Suppressor macrophage (primary cell): ENCODE measurements around the gene CA9.
A peak's percentile ranks its signal among the peaks of the same experiment; 100 is the strongest.
"Not testable (repeated sequence)": the region's sequence is repeated elsewhere in the genome, so short reads cannot be mapped to it uniquely, and the experiment has no call there.

Experiments used
- DNase-seq, 4 experiments: peaks; one replicate each; pipeline ENCODE4 v3.0.0-alpha.2; 2020 to 2022
- total RNA-seq, 17 experiments: gene quantifications; one replicate each; lab custom pipeline; 2026; ENCODE audit warnings: mixed read lengths in 6 of 17, inconsistent platforms in 3 of 17; lab: John Stamatoyannopoulos, UW

The CA9 gene
- 0 to 1.2 (median 0) reads per million in 17 experiments for total RNA-seq

GRCh38 chr9:35673132-35674024, at the start of gene CA9:
Gene CA9, plus strand, starts transcription at chr9:35673928. Its CDS starts 32 bp downstream, at chr9:35673960.
- no peak for DNase-seq

- DNase-seq: no peak
These were observed 46.2 kb upstream of the CA9 start for GRCh38 chr9:35627575-35627974.

- peak in 3 of 4 experiments; percentile 49 to 59 (median 56) for DNase-seq
These were observed 45.2 kb upstream of the CA9 start for GRCh38 chr9:35628389-35628991.

- DNase-seq: no peak
These were observed 44.1 kb upstream of the CA9 start for GRCh38 chr9:35629597-35629996.

GRCh38 chr9:35635730-35636129, 38.0 kb upstream of the CA9 start:
- DNase-seq: peak in 2 of 4 experiments; percentile 20 to 36

- DNase-seq: peak in 3 of 4 experiments; percentile 49 to 88 (median 87)
These were observed 37.4 kb upstream of the CA9 start for GRCh38 chr9:35636135-35636876.

GRCh38 chr9:35636877-35637246, 36.9 kb upstream of the CA9 start:
- not testable (repeated sequence) for DNase-seq

- not testable (repeated sequence) for DNase-seq
These were observed 36.2 kb upstream of the CA9 start for GRCh38 chr9:35637427-35637955.

- not testable (repeated sequence) for DNase-seq
These were observed 35.0 kb upstream of the CA9 start for GRCh38 chr9:35638751-35639150.

GRCh38 chr9:35639225-35639624, 34.5 kb upstream of the CA9 start:
- DNase-seq: not testable (repeated sequence)

- no peak for DNase-seq
These were observed 34.1 kb upstream of the CA9 start for GRCh38 chr9:35639631-35640030.

- DNase-seq: not testable (repeated sequence)
These were observed 33.3 kb upstream of the CA9 start for GRCh38 chr9:35640431-35640830.

GRCh38 chr9:35641478-35641877, 32.2 kb upstream of the CA9 start:
- DNase-seq: not testable (repeated sequence)

GRCh38 chr9:35643046-35643445, 30.7 kb upstream of the CA9 start:
- no peak for DNase-seq

GRCh38 chr9:35645736-35646135, 28.0 kb upstream of the CA9 start:
- DNase-seq: not testable (repeated sequence)

- DNase-seq: peak; percentile 31 to 51 (median 46)
These were observed 27.6 kb upstream of the CA9 start for GRCh38 chr9:35646153-35646532.

- DNase-seq: peak; percentile 96 to 98 (median 98)
These were observed 27.0 kb upstream of the CA9 start for GRCh38 chr9:35646533-35647265.

GRCh38 chr9:35649431-35650340, 24.0 kb upstream of the CA9 start:
- peak; percentile 60 to 81 (median 73) for DNase-seq

GRCh38 chr9:35650341-35651158, 23.2 kb upstream of the CA9 start, which contains the start of gene SIT1:
Gene SIT1, minus strand, starts transcription at chr9:35650931. Its CDS starts 78 bp downstream, at chr9:35650853.
- no peak for DNase-seq
